Uterus (tissue), 2 donors: ENCODE measurements around the gene ZAP70.

Experiments
- CTCF ChIP-seq, 4 experiments: fragments of 200-600 bp in 2 of 4; fragments of 450-650 bp in 2 of 4; sonication (generic) in 2 of 4; IDR thresholded peaks; one replicate each; pipeline ENCODE4 v1.5.1; 2016 to 2019; ENCODE audit warnings: antibody characterized with exemption in 4 of 4, mild to moderate bottlenecking in 2 of 4, moderate library complexity in 1 of 4
- POLR2A ChIP-seq, 2 donors: fragments of 450-650 bp; IDR thresholded peaks; one replicate each; pipeline ENCODE4 v1.6.1; 2016; ENCODE audit warnings: antibody characterized with exemption in 2 of 2, mild to moderate bottlenecking in 1 of 2, moderate library complexity in 1 of 2

GRCh38 chr2:97716695-97717612 lies 3.6 kb downstream of the ZAP70 start:
- TF ChIP-seq CTCF (IDR thresholded peaks at IDR 0.05) (no peak), POLR2A (IDR thresholded peaks at IDR 0.05) (no peak)
